Ascending aorta (tissue), 2 donors: Measurements from ENCODE around the gene AFF3. TPM values are rescaled to one million over a fixed set of nuclear protein-coding genes. Genes with fewer than 3 reads are reported as not detected.

Source experiments
- DNase-seq, 2 donors: peaks; one replicate each; pipeline ENCODE4 v3.0.0-alpha.2; 2019; ENCODE audit warnings: low spot score in 2 of 2
- H3K27ac ChIP-seq, 2 donors: fragments of 200-600 bp; sonication (generic); one replicate each; pipeline ENCODE4 v1.5.1; 2016 to 2017; ENCODE audit warnings: mild to moderate bottlenecking in 1 of 2
- H3K27me3 ChIP-seq: fragments of 200-600 bp; sonication (generic); one replicate; pipeline ENCODE4 v1.5.1; 2017
- H3K36me3 ChIP-seq, 2 donors: fragments of 200-600 bp; sonication (generic); one replicate each; pipeline ENCODE4 v1.5.1; 2016
- H3K4me1 ChIP-seq, 2 donors: fragments of 200-600 bp; sonication (generic); one replicate each; pipeline ENCODE4 v1.5.1; 2016 to 2017; ENCODE audit warnings: mild to moderate bottlenecking in 1 of 2
- H3K4me3 ChIP-seq, 2 donors: fragments of 200-600 bp; sonication (generic); one replicate each; pipeline ENCODE4 v1.5.1; 2016 to 2017; ENCODE audit warnings: mild to moderate bottlenecking in 1 of 2
- H3K9me3 ChIP-seq, 2 donors: fragments of 200-600 bp; sonication (generic); one replicate each; pipeline ENCODE4 v1.5.1; 2016
- CTCF ChIP-seq, 3 experiments: fragments of 200-600 bp in 2 of 3; fragments of 450-650 bp in 1 of 3; sonication (generic) in 2 of 3; IDR thresholded peaks; one replicate each; pipeline ENCODE4 v1.5.1; 2016 to 2019; ENCODE audit warnings: antibody characterized with exemption in 3 of 3, mild to moderate bottlenecking in 1 of 3, moderate library complexity in 1 of 3
- intact Hi-C: fragments of 100-400 bp; cut with DNase I; formaldehyde crosslinking; loops from one replicate; pipeline ENCODE4 v1.15.1; 2023
- total RNA-seq: library from RNA; depleted of rRNA; stranded (reverse); fragments of >200 nt; gene quantifications from one replicate; pipeline ENCODE4 v1.1.0, GENCODE V29; 2016

The AFF3 gene
- total RNA-seq, 1 donor from 2014 or later, result 7.1 TPM

- intact Hi-C loops, result no loop called here
- no peak for DNase-seq
- TF ChIP-seq CTCF (IDR thresholded peaks at IDR 0.05), result no peak
Observed at GRCh38 chr2:99903981-99904380, 238.4 kb downstream of the AFF3 start.

GRCh38 chr2:99900556-99900955 is 241.8 kb downstream of the AFF3 start:
- intact Hi-C loops, result no loop called here
- DNase-seq, result no peak
- TF ChIP-seq CTCF (IDR thresholded peaks at IDR 0.05), result no peak
- H3K27me3 ChIP-seq, result no peaks in the 10 kb centered on the region
- H3K4me3 ChIP-seq, result no peak overlapping the region
- no peaks in the 10 kb centered on the region for H3K36me3 ChIP-seq
- no peaks in the 10 kb centered on the region for H3K9me3 ChIP-seq
- H3K4me1 ChIP-seq, result no peaks in the 10 kb centered on the region
- H3K27ac ChIP-seq, result no peak overlapping the region

More at GRCh38 chr2:99903981-99904380, 238.4 kb downstream of the AFF3 start:
- no peak overlapping the region for H3K27ac ChIP-seq
- H3K4me1 ChIP-seq, result no peaks in the 10 kb centered on the region
- H3K36me3 ChIP-seq, result no peaks in the 10 kb centered on the region
- H3K4me3 ChIP-seq, result no peak overlapping the region
- no peaks in the 10 kb centered on the region for H3K9me3 ChIP-seq
- H3K27me3 ChIP-seq, result no peaks in the 10 kb centered on the region

- H3K27me3 ChIP-seq, result no peaks in the 10 kb centered on the region
- intact Hi-C loops, result no loop called here
- no peak overlapping the region for H3K27ac ChIP-seq
- H3K36me3 ChIP-seq, result no peaks in the 10 kb centered on the region
- no peaks in the 10 kb centered on the region for H3K9me3 ChIP-seq
- DNase-seq, result no peak
- no peak for TF ChIP-seq CTCF (IDR thresholded peaks at IDR 0.05)
- no peaks in the 10 kb centered on the region for H3K4me1 ChIP-seq
- H3K4me3 ChIP-seq, result no peak overlapping the region
Observed at GRCh38 chr2:99899882-99900281, 242.5 kb downstream of the AFF3 start.

- Histone ChIP-seq H3K4me3 (no peak overlapping the region), H3K4me1 (no peaks in the 10 kb centered on the region), H3K27ac (no peak overlapping the region), H3K9me3 (no peaks in the 10 kb centered on the region), H3K36me3 (no peaks in the 10 kb centered on the region), H3K27me3 (no peaks in the 10 kb centered on the region)
- no peak for DNase-seq
- no peak for TF ChIP-seq CTCF (IDR thresholded peaks at IDR 0.05)
- intact Hi-C loops, result no loop called here
Observed at GRCh38 chr2:99899058-99899855, 243.1 kb downstream of the AFF3 start.

- no peak for DNase-seq
- Histone ChIP-seq H3K36me3 (no peaks in the 10 kb centered on the region), H3K4me1 (no peaks in the 10 kb centered on the region), H3K27ac (no peak overlapping the region), H3K27me3 (no peaks in the 10 kb centered on the region), H3K4me3 (no peak overlapping the region), H3K9me3 (no peaks in the 10 kb centered on the region)
- TF ChIP-seq CTCF (IDR thresholded peaks at IDR 0.05), result no peak
- intact Hi-C loops, result no loop called here
Observed at GRCh38 chr2:99898336-99899048, 243.9 kb downstream of the AFF3 start.
